NCI-H2227 (cell line): ENCODE measurements around the gene MSH3.
"Not testable (repeated sequence)": the region's sequence is repeated elsewhere in the genome, so short reads cannot be mapped to it uniquely, and the experiment has no call there.

ENCODE experiments used
- DNase-seq: peaks from one replicate; lab custom pipeline; 2025; ENCODE audit not compliant: unreplicated experiment; lab: John Stamatoyannopoulos, UW

MSH3 gene

GRCh38 chr5:80789319-80790016, 135.0 kb downstream of the MSH3 start:
- DNase-seq = not testable (repeated sequence)

GRCh38 chr5:80790698-80791097, 136.2 kb downstream of the MSH3 start:
- no peak for DNase-seq

- DNase-seq = no peak
Measured at GRCh38 chr5:80793354-80793753, 138.9 kb downstream of the MSH3 start.

- no peak for DNase-seq
Measured at GRCh38 chr5:80796846-80797245, 142.4 kb downstream of the MSH3 start.

DNA sequence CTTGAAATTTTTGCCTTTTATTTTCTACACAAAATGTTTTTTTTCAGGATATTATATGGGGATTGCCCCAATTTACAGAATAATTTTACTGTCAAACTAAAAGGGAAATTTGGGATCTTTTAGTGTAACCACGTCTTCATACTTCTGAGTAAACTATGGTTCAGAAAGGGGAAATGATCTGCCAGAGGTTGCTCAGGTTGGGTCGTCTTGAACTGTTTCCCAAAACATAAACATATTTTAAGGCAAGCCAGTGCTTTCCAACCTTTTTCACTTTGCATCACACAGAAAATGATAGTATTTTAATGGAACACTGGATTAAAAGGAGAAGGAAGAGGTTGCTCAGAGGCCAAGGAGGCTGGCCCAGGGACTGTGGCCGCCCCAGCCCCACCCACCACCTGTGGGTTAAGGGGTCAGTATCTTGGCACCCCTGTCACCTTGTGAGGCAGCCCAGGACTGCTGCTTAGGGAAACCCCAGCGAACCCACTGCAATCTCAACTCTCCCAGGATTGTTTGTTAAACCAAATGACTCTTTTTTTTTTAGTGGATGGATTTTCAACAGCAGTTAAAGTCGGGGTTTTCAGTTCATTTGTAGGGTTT, 143.1 kb downstream of the MSH3 start:
- no peak for DNase-seq

DNA sequence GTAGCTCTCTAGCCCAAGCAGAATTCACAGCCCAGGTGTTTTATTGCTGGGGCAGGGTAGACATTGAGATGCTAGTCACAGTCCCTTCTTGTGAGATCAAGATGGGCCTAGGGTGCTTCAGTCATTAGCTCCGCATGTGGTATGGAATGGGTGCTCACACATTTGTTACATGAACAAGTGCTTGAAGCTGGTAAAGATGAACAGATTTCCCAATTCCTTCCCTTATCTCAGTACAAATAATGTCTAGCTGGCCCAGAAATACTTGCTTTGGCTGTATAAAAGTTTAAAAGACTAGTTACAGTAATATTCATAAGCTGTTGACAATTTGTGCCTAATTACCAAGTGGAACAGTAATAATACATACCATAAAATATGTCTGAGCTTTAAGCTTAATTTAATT, 143.7 kb downstream of the MSH3 start:
- no peak for DNase-seq

- no peak for DNase-seq
Measured at GRCh38 chr5:80798633-80799032, 144.2 kb downstream of the MSH3 start.

GRCh38 chr5:80799041-80799440, 144.6 kb downstream of the MSH3 start:
- DNase-seq = no peak

- no peak for DNase-seq
Measured at GRCh38 chr5:80799573-80799972, 145.1 kb downstream of the MSH3 start.

DNA sequence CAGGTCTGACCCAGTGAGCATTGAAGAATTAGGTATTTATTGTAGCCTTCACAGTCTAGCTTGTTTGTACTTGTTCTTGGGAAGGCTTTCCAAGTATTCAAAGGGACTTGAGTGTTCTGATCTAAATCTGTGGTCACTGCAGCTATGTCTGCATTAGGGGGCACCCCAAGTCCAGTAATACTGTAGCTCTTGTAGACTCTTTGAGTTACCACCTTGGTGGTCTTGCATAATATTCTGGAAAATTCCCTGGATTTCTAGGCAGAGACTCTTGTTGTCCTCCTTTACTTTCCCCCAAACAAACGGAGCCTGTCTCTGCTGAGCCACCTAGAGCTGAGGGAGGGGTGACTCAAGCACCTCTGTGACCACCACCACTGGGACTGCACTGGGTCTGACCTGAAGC, 149.9 kb downstream of the MSH3 start:
- no peak for DNase-seq

DNA sequence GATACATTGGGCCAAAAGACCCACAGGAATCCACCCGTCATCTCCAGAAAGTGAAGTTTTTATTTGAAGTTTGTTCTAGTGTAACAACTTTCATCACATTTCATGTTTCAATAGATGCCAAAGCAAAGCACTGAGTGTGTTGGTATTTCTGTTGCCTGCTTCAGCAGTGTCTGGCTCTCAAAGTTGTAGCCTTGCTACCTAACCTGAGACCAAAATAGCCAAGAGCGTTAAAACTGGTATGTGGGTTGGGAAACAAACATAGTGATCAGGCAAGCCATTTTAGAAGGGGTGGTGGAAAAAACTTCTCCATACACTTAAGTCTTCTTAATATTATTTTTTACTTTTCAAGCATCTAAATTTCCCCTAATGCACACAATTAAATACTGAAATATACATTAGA, 150.6 kb downstream of the MSH3 start:
- no peak for DNase-seq

DNA sequence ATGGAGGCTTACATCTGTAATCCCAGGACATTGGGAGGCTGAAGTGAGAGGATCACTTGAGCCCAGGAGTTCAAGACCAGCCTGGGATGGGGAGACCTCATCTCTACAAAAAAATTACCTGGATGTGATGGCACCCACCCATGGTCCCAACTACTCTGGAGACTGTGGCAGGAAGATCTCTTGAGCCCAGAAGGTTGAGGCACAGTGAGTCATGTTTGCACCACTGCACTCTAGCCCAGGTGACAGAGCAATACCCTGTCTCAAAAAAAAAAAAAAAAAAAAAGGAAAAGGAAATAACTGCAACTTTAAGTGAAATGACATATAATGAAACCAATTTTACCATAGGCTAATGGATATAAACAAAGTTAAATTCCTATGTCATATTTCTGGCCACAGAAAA, 152.5 kb downstream of the MSH3 start:
- DNase-seq = no peak

GRCh38 chr5:80809451-80809850, 155.0 kb downstream of the MSH3 start:
- no peak for DNase-seq

- no peak for DNase-seq
Measured at GRCh38 chr5:80810425-80810824, 156.0 kb downstream of the MSH3 start.

DNA sequence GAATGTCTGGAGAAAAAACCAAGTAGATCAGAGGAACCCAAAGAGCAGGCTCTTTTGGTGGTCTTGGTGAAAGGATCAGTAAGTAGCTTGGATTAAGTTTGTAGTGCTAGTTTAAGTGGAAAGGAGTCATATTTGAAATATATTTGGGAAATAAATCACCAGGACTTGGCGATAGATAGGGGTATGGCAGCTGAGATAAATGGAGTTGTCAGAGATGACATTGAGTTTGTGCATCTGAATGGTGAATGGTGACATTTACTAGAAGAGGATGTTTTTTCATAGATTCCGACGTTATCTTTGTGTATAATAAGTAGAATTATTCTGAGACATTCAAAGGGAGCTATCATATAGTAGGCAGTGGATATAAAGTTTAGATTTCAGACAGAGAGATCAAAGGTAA, 162.1 kb downstream of the MSH3 start:
- DNase-seq = no peak

GRCh38 chr5:80820685-80821084, 166.2 kb downstream of the MSH3 start:
- DNase-seq = no peak

- DNase-seq = no peak
Measured at GRCh38 chr5:80822640-80823039, 168.2 kb downstream of the MSH3 start.

GRCh38 chr5:80824159-80824558, 169.7 kb downstream of the MSH3 start:
- not testable (repeated sequence) for DNase-seq

DNA sequence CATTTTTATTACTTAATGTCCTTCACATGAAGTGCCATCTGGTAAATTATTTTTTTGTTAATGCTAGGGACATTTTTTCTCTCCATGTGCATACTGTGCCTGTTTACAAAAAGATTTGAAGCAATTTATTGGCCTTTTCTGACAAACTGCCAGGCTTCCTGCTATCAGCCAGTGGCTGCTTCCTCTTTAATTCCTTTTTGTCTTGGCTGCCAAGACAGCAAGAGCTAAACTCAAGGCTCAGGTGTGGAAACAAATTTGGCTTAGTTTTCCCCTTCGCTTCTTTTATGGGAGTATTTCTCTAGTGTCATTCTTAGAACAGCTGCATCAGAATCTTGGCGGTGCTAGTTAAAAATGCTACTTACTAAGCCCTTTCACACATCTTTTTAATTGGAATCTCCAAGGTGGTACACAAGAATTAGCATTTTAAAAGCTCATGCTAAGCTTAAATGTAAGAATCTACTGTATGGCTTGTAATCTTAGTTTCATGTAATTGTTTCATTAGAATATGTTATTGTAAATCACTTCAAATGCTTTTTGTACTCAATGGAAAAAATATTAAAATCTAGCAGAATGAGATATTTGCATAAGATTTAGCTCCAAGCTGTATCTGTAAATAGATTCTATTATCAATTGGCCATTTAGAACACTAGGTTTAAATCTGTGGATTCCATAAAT, 171.5 kb downstream of the MSH3 start:
- DNase-seq = no peak

GRCh38 chr5:80834710-80835109, 180.3 kb downstream of the MSH3 start:
- DNase-seq = no peak

GRCh38 chr5:80835128-80835527, 180.7 kb downstream of the MSH3 start:
- no peak for DNase-seq

DNA sequence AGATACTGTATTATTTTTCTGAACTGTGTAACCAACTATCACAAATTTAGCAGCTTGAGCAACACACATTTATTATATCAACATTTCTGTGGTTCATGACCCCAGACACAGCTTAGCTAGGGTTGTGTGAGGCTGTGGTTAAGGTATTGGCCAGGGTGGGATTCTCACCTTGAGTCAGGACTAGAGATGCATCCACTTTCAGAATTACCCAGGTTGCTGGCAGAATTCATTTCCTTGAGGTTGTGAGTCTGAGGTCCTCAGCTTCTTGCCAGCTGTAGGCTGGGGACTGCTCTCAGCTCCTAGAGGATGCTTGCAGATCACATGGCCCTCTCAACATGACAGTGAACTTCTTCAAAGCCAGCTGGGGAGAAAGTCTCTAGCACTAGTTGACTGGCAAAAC, 183.2 kb downstream of the MSH3 start:
- DNase-seq = no peak
